K562 (cell line): ENCODE results near the gene DOCK3. TPM values are rescaled to one million over a fixed set of nuclear protein-coding genes. Genes with fewer than 3 reads are reported as not detected.

Experiments used
- ATAC-seq: fragments of 200-7000 bp; cut with Tn5 transposase; 3 replicates; pipeline ENCODE4 v1.9.1; 2020; ENCODE audit warnings: moderate library complexity
- BruUV-seq: library from RNA; stranded (reverse); fragments of 400-500 nt; replicated peaks from 2 replicates; lab custom pipeline; 2021; lab: Mats Ljungman, UMichigan
- CTCF ChIA-PET: fragments of 300-600 bp; formaldehyde crosslinking; extraction: SDS; loops from one replicate; lab custom pipeline; 2021; ENCODE audit warnings: low intra/inter-chr PET ratio; lab: Yijun Ruan, JAX
- POLR2A ChIA-PET: fragments of 300-600, 350-650 bp; sonication (Branson Sonifier 250); formaldehyde crosslinking; extraction: SDS; loops from one replicate; lab custom pipeline; 2021; ENCODE audit warnings: antibody characterized with exemption, inconsistent platforms; lab: Yijun Ruan, JAX
- DNase-seq, 4 experiments: peaks; one replicate each; pipeline versions ENCODE4 v3.0.0 to v3.0.0-alpha.2; 2011 to 2018; ENCODE audit warnings: low spot score in 3 of 4, mixed read lengths in 3 of 4; ENCODE audit errors: extremely low read depth in 1 of 4
- FAIRE-seq: peaks from 2 replicates; lab custom pipeline; 2011; peaks lifted over from hg19 to GRCh38; lab: Jason Lieb, UNC
- H2AFZ ChIP-seq: 2 replicates; pipeline ENCODE4 v1.6.0; 2011; ENCODE audit warnings: low read depth, low read length, control low read depth, inconsistent platforms
- H3K27ac ChIP-seq: fragments of 200-600 bp; 3 replicates; pipeline ENCODE4 v1.8.0; 2011; ENCODE audit warnings: low read depth, mild to moderate bottlenecking, control low read depth, inconsistent platforms, low read length, moderate library complexity, mixed read lengths; ENCODE audit errors: extremely low read depth
- H3K27me3 ChIP-seq, 2 experiments: fragments of 300-600 bp in 1 of 2; 2 replicates in 1 of 2; 3 replicates in 1 of 2; pipeline versions ENCODE4 v1.6.0 to v1.8.0; 2011; ENCODE audit warnings: inconsistent platforms in 2 of 2, low read length in 2 of 2, mild to moderate bottlenecking in 1 of 2, mixed read lengths in 1 of 2, moderate library complexity in 1 of 2; ENCODE audit not compliant: control insufficient read depth in 2 of 2, insufficient read depth in 2 of 2
- H3K36me3 ChIP-seq: fragments of 300-600 bp; 3 replicates; pipeline ENCODE4 v1.8.0; 2011; ENCODE audit warnings: mild to moderate bottlenecking, low read length, inconsistent platforms; ENCODE audit not compliant: control insufficient read depth, insufficient read depth
- H3K4me1 ChIP-seq, 2 experiments: fragments of 200-600 bp in 1 of 2; replicated peaks in 1 of 2; 2 replicates in 1 of 2; 3 replicates in 1 of 2; pipeline versions ENCODE4 v1.5.1 to v1.8.0; 2011; ENCODE audit warnings: inconsistent platforms in 2 of 2, low read length in 2 of 2, mild to moderate bottlenecking in 1 of 2, mixed read lengths in 1 of 2, moderate library complexity in 1 of 2; ENCODE audit not compliant: control insufficient read depth in 2 of 2, insufficient read depth in 2 of 2
- H3K4me2 ChIP-seq: 2 replicates; pipeline ENCODE4 v1.6.1; 2011; ENCODE audit warnings: low read length, control low read depth, inconsistent platforms, mixed read lengths; ENCODE audit not compliant: insufficient read depth
- H3K4me3 ChIP-seq: fragments of 200-600 bp; sonication (generic), shearing (Covaris generic); 2 replicates; pipeline ENCODE4 v1.5.1; 2016; ENCODE audit warnings: control low read depth, inconsistent platforms
- H3K79me2 ChIP-seq: fragments of 200-600 bp; 3 replicates; pipeline ENCODE4 v1.8.0; 2011; ENCODE audit warnings: low read length, inconsistent platforms; ENCODE audit not compliant: control insufficient read depth, insufficient read depth
- H3K9ac ChIP-seq, 2 experiments: 2 replicates each; pipeline versions ENCODE4 v1.6.0 to v1.6.1; 2011; ENCODE audit warnings: low read depth in 2 of 2, low read length in 2 of 2, control low read depth in 1 of 2, inconsistent platforms in 1 of 2, mild to moderate bottlenecking in 1 of 2, mixed read lengths in 1 of 2; ENCODE audit not compliant: insufficient read depth in 1 of 2
- H3K9me1 ChIP-seq: one replicate; pipeline ENCODE4 v1.6.0; 2011; ENCODE audit warnings: inconsistent platforms, mild to moderate bottlenecking, low read length, moderate library complexity; ENCODE audit not compliant: control insufficient read depth, insufficient read depth
- H3K9me3 ChIP-seq: replicated peaks from 2 replicates; pipeline ENCODE4 v1.5.1; 2011; ENCODE audit warnings: low read depth, low read length, inconsistent platforms; ENCODE audit not compliant: control insufficient read depth, insufficient read depth
- H4K20me1 ChIP-seq: replicated peaks from 2 replicates; pipeline ENCODE4 v1.6.1; 2011; ENCODE audit warnings: low read length, inconsistent platforms, mixed read lengths; ENCODE audit not compliant: control insufficient read depth, insufficient read depth
- DEAF1 ChIP-seq: fragments of 450-650 bp; formaldehyde crosslinking; IDR thresholded peaks from 2 replicates; pipeline ENCODE4 v1.4.0; 2020; ENCODE audit warnings: mild to moderate bottlenecking, moderate library complexity
- THAP12 ChIP-seq: fragments of 250-450 bp; sonication (Bioruptor Pico); IDR thresholded peaks from 2 replicates; pipeline ENCODE4 v1.9.0; 2021; ENCODE audit warnings: mild to moderate bottlenecking, inconsistent platforms
- TSHZ1 ChIP-seq: fragments of 250-450 bp; sonication (Bioruptor Pico); IDR thresholded peaks from 2 replicates; pipeline ENCODE4 v1.4.0; 2020; ENCODE audit warnings: mild to moderate bottlenecking, moderate library complexity
- ZNF23 ChIP-seq: fragments of 250-450 bp; sonication (Bioruptor Pico); IDR thresholded peaks from 2 replicates; pipeline ENCODE4 v1.4.0; 2020; ENCODE audit warnings: mild to moderate bottlenecking
- ZNF444 ChIP-seq: fragments of 250-450 bp; sonication (Bioruptor Pico); IDR thresholded peaks from 2 replicates; pipeline ENCODE4 v1.4.0; 2020; ENCODE audit warnings: mild to moderate bottlenecking, moderate library complexity
- WGBS: fragments of 100-300 bp; shearing (Covaris generic); methylation state at CpG from one replicate; pipeline ENCODE4 v1.1.6; 2016; ENCODE audit warnings: low coverage, mixed read lengths; ENCODE audit not compliant: insufficient coverage; ENCODE audit errors: missing lambda C conversion rate; 5-methylcytosine and 5-hydroxymethylcytosine counted together
- in situ Hi-C: fragments of 300-500 bp; cut with MboI; formaldehyde crosslinking; loops from 4 replicates; pipeline ENCODE4 v1.15.0; 2018; ENCODE audit warnings: inconsistent platforms, mixed read lengths
- intact Hi-C: fragments of 100-400 bp; cut with micrococcal nuclease; formaldehyde crosslinking; loops from 2 replicates; pipeline ENCODE4 v1.14.2; 2022
- polyA plus RNA-seq, 8 experiments: library from polyadenylated mRNA; depleted of rRNA in 4 of 8; stranded (reverse) in 5 of 8; unstranded in 3 of 8; fragments of >200 nt; fragmentation: Nextera tagmentation in 2 of 8; fragmentation: Illumina TruSeq in 1 of 8; extraction: Ambion mirVana in 2 of 8; extraction: Trizol in 1 of 8; gene quantifications; 2 replicates each; pipeline versions ENCODE4 v1.2.1 to v1.2.3, GENCODE V29; 2011 to 2014; ENCODE audit warnings: inconsistent platforms in 1 of 8, missing spikeins in 1 of 8
- total RNA-seq, 7 experiments: library from RNA; depleted of rRNA in 6 of 7; stranded (reverse); fragments of >200 nt in 6 of 7; fragmentation: Illumina TruSeq in 2 of 7; extraction: Trizol in 2 of 7; gene quantifications; 2 replicates each; pipeline versions ENCODE4 v1.2.1 to v1.2.3, GENCODE V29; 2011 to 2021; ENCODE audit warnings: low replicate concordance in 1 of 7

The DOCK3 gene
- total and polyA plus RNA-seq, 9 of the 15 experiments (the other 6 are each of a cell fraction or from before 2014, with no cell fraction given): under 0.01 to 0.03 (median 0.01) TPM; not detected in 4

- intact Hi-C loops: loop anchor here (10.0 kb wide), 1 partner anchor 704 kb away; the partner anchor contains the start of gene DOCK3
These were observed 704.6 kb downstream of the DOCK3 start for GRCh38 chr3:51379301-51379700.

More at GRCh38 chr3:51379301-51379700, 704.6 kb downstream of the DOCK3 start:
- Histone ChIP-seq H3K36me3 (no peaks in the 10 kb centered on the region), H2AFZ (no peak overlapping the region), H3K4me1 (peaks cover 0 to 2% of the 10 kb centered on the region in 2 experiments; a peak in 3 of 5 replicates), H3K4me3 (no peak overlapping the region), H3K4me2 (no peak overlapping the region), H4K20me1 (no peaks in the 10 kb centered on the region), H3K27me3 (peaks cover 10 to 43% of the 10 kb centered on the region in 2 experiments), H3K9ac (no peak overlapping the region), H3K79me2 (peaks cover 9% of the 10 kb centered on the region), H3K27ac (no peak overlapping the region), H3K9me3 (no peaks in the 10 kb centered on the region), H3K9me1 (no peaks in the 10 kb centered on the region)
- in situ Hi-C loops: loop anchor here (5.0 to 10.0 kb wide), 2 partner anchors 274 to 762 kb away; partner anchors contain the start of gene MAPKAPK3
- BruUV-seq: no TSS peak
- FAIRE-seq: no peak
- DNase-seq: no peak
- POLR2A ChIA-PET: interaction anchor here (0.6 to 0.7 kb wide), 2 partner anchors 14 to 49 kb away, joined by 3 read pairs; no protein-coding TSS in a partner anchor
- WGBS: 0% methylated on average over 7 of the region's 8 CpGs
- CTCF ChIA-PET: no interaction called here
- TF ChIP-seq DEAF1 (CRISPR knock-in tag): no peak
- no peak for TF ChIP-seq THAP12 (CRISPR knock-in tag)
- no peak for TF ChIP-seq ZNF444
- no peak for TF ChIP-seq TSHZ1 (CRISPR knock-in tag)
- no peak for TF ChIP-seq ZNF23
- no peak for ATAC-seq
